Muscle layer of duodenum (tissue), 2 donors: ENCODE results near the gene STAT1.
A peak's percentile ranks its signal among the peaks of the same experiment; 100 is the strongest.

Experiments
- H3K27ac ChIP-seq: one replicate; pipeline ENCODE4 v1.7.0; 2013; ENCODE audit warnings: mild to moderate bottlenecking, low read length
- H3K27me3 ChIP-seq: one replicate; pipeline ENCODE4 v1.7.0; 2013; ENCODE audit warnings: low read depth, mild to moderate bottlenecking, control low read depth, low read length
- H3K36me3 ChIP-seq, 2 donors: one replicate each; pipeline ENCODE4 v1.7.0; 2013; ENCODE audit warnings: low read length in 2 of 2, control low read depth in 1 of 2, mild to moderate bottlenecking in 1 of 2; ENCODE audit not compliant: insufficient read depth in 2 of 2, control insufficient read depth in 1 of 2
- H3K4me1 ChIP-seq, 2 donors: one replicate each; pipeline ENCODE4 v1.7.0; 2013; ENCODE audit warnings: low read length in 2 of 2, mild to moderate bottlenecking in 2 of 2, control low read depth in 1 of 2, moderate library complexity in 1 of 2; ENCODE audit not compliant: insufficient read depth in 2 of 2, control insufficient read depth in 1 of 2
- H3K4me3 ChIP-seq, 2 donors: one replicate each; pipeline ENCODE4 v1.7.0; 2013; ENCODE audit warnings: low read length in 2 of 2, low read depth in 1 of 2, mild to moderate bottlenecking in 1 of 2
- H3K9me3 ChIP-seq, 2 donors: one replicate each; pipeline ENCODE4 v1.7.0; 2013; ENCODE audit warnings: low read length in 2 of 2, control low read depth in 1 of 2, mild to moderate bottlenecking in 1 of 2; ENCODE audit not compliant: control insufficient read depth in 1 of 2
- donor health status: healthy.

Gene STAT1

GRCh38 chr2:191013932-191014652, at the start of gene STAT1:
Gene STAT1 (minus strand): TSS chr2:191014171. CDS start chr2:191010003, 4,168 bp downstream.
- H3K27me3 ChIP-seq = no peaks in the 10 kb centered on the region
- peak within 1 kb of the TSS; percentile 98 for H3K27ac ChIP-seq
- peaks cover 10 to 19% of the 10 kb centered on the region in 2 donors for H3K4me1 ChIP-seq
- peaks cover 5 to 14% of the 10 kb centered on the region in 2 donors for H3K36me3 ChIP-seq
- peak within 1 kb of the TSS; percentile 91 to 100 for H3K4me3 ChIP-seq
- no peaks in the 10 kb centered on the region for H3K9me3 ChIP-seq

GRCh38 chr2:191063584-191063983, 49.6 kb upstream of the STAT1 start:
- Histone ChIP-seq H3K9me3 (no peaks in the 10 kb centered on the region), H3K4me3 (no peak overlapping the region), H3K36me3 (no peaks in the 10 kb centered on the region), H3K27ac (no peak overlapping the region), H3K4me1 (no peaks in the 10 kb centered on the region), H3K27me3 (no peaks in the 10 kb centered on the region)

- Histone ChIP-seq H3K4me1 (no peaks in the 10 kb centered on the region), H3K27me3 (no peaks in the 10 kb centered on the region), H3K4me3 (no peak overlapping the region), H3K9me3 (no peaks in the 10 kb centered on the region), H3K27ac (no peak overlapping the region), H3K36me3 (no peaks in the 10 kb centered on the region)
These were observed 47.5 kb upstream of the STAT1 start for GRCh38 chr2:191061381-191061980.

GRCh38 chr2:191059308-191059707, 45.3 kb upstream of the STAT1 start:
- H3K9me3 ChIP-seq = no peaks in the 10 kb centered on the region
- no peak overlapping the region for H3K4me3 ChIP-seq
- H3K4me1 ChIP-seq = no peaks in the 10 kb centered on the region
- H3K27me3 ChIP-seq = no peaks in the 10 kb centered on the region
- no peaks in the 10 kb centered on the region for H3K36me3 ChIP-seq
- no peak overlapping the region for H3K27ac ChIP-seq

- no peak overlapping the region for H3K4me3 ChIP-seq
- no peaks in the 10 kb centered on the region for H3K9me3 ChIP-seq
- no peak overlapping the region for H3K27ac ChIP-seq
- H3K27me3 ChIP-seq = no peaks in the 10 kb centered on the region
- no peaks in the 10 kb centered on the region for H3K36me3 ChIP-seq
- no peaks in the 10 kb centered on the region for H3K4me1 ChIP-seq
These were observed 42.3 kb upstream of the STAT1 start for GRCh38 chr2:191056228-191056627.

- H3K4me1 ChIP-seq = peaks cover 0 to 3% of the 10 kb centered on the region in 2 donors
- H3K36me3 ChIP-seq = no peaks in the 10 kb centered on the region
- H3K27ac ChIP-seq = no peak overlapping the region
- H3K9me3 ChIP-seq = no peaks in the 10 kb centered on the region
- no peaks in the 10 kb centered on the region for H3K27me3 ChIP-seq
- no peak overlapping the region for H3K4me3 ChIP-seq
These were observed 39.3 kb upstream of the STAT1 start for GRCh38 chr2:191053256-191053655.

- Histone ChIP-seq H3K4me1 (peaks cover 0 to 3% of the 10 kb centered on the region in 2 donors), H3K36me3 (no peaks in the 10 kb centered on the region), H3K27ac (no peak overlapping the region), H3K27me3 (no peaks in the 10 kb centered on the region), H3K9me3 (no peaks in the 10 kb centered on the region), H3K4me3 (no peak overlapping the region)
These were observed 38.1 kb upstream of the STAT1 start for GRCh38 chr2:191051825-191052778.

- Histone ChIP-seq H3K36me3 (no peaks in the 10 kb centered on the region), H3K27me3 (no peaks in the 10 kb centered on the region), H3K4me3 (no peak overlapping the region), H3K4me1 (peaks cover 0 to 3% of the 10 kb centered on the region in 2 donors), H3K9me3 (no peaks in the 10 kb centered on the region), H3K27ac (no peak overlapping the region)
These were observed 37.2 kb upstream of the STAT1 start for GRCh38 chr2:191051177-191051576.

GRCh38 chr2:191050640-191050987, 36.6 kb upstream of the STAT1 start:
- no peaks in the 10 kb centered on the region for H3K9me3 ChIP-seq
- H3K4me3 ChIP-seq = no peak overlapping the region
- H3K27ac ChIP-seq = no peak overlapping the region
- peaks cover 0 to 3% of the 10 kb centered on the region in 2 donors for H3K4me1 ChIP-seq
- H3K36me3 ChIP-seq = no peaks in the 10 kb centered on the region
- H3K27me3 ChIP-seq = no peaks in the 10 kb centered on the region

GRCh38 chr2:191049728-191050639, 36.0 kb upstream of the STAT1 start:
- Histone ChIP-seq H3K36me3 (no peaks in the 10 kb centered on the region), H3K27me3 (no peaks in the 10 kb centered on the region), H3K4me3 (no peak overlapping the region), H3K27ac (peak overlapping the region; percentile 3), H3K4me1 (peaks cover 0 to 3% of the 10 kb centered on the region in 2 donors), H3K9me3 (no peaks in the 10 kb centered on the region)
